Stimulated activated CD8-positive, alpha-beta memory T cell treated with anti-CD3 and anti-CD28 coated beads, Interleukin-15, amount 100 ng/mL, for 48 hours (primary cell): ENCODE measurements around the gene TXNDC11.

Experiments
- DNase-seq, 2 donors: peaks; one replicate each; pipeline ENCODE4 v3.0.0-alpha.2; 2020; ENCODE audit warnings: low read depth in 2 of 2

The TXNDC11 gene

DNA sequence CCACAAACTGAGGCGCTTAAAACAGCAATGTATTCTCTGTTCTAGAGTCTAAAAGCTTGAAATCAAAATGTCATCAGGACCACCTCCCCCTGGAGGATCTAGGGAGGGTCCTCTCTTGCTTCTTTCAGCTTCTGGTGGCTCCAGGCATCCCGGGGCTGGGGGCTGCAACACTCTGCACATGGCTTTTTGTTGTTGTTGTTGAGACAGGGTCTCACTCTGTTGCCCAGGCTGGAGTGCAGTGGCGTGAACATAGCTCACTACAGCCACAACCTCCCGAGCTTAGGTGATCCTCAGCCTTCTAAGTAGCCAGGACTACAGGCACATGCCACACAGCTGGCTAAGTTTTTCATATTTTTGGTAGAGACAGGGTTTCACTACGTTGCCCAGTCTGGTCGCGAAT, 111.4 kb downstream of the TXNDC11 start:
- no peak for DNase-seq

GRCh38 chr16:11630768-11631056, 111.9 kb downstream of the TXNDC11 start:
- DNase-seq, result no peak

GRCh38 chr16:11630046-11630767, 112.5 kb downstream of the TXNDC11 start:
- no peak for DNase-seq
